SW 1271 (cell line): ENCODE data around the gene PAM16.

ENCODE experiments used
- DNase-seq, 2 experiments: peaks; one replicate each; lab custom pipeline; 2025; lab: John Stamatoyannopoulos, UW

Gene PAM16

DNA sequence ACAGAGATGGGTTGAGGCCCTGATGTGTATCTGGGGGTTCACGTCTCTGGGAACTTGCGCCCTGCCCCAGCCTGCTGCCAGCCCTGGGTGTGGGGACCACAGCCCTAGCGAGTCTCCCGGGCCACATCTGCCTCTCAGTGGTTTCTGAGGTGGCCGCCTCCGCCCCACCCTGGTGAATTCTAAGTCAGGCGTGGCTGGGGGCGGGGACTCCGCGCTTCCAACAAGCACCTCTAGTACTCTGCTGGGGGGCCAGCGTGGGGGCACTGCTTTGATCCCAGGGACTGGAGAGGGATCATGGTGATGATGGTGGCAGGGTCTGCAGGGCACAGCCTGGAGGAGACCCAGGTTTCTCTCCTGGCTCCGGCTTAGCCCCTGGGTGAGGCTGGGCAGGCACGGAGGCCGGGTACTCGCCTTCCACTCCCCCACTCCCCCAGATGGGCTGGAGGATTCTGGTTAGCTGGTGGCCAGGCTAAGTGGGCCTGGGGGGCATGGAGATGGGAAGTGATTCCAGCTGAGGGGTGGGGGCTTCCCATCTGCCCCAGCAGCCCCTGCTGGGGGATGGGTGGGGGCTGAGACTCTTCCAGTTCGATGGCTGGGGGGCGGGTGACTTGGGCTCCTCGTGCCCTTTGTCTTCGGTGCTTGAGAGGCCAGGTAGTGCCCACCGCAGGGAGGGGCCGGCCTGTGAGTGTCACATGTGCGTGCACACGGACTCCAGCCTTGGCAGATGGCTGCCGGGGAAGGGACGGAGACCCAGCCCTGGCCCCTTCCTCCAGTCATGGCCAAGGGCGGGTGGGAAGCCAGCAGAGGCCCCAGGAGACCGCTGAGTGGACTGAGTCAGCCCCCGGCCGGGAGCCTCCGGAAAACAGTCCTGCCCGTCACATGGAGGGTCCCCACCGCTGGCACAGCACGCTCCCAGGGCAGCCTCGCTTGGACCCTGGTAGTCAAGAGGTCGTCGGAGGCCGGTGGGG is 31.4 kb downstream of the PAM16 start:
- no peak for DNase-seq

DNA sequence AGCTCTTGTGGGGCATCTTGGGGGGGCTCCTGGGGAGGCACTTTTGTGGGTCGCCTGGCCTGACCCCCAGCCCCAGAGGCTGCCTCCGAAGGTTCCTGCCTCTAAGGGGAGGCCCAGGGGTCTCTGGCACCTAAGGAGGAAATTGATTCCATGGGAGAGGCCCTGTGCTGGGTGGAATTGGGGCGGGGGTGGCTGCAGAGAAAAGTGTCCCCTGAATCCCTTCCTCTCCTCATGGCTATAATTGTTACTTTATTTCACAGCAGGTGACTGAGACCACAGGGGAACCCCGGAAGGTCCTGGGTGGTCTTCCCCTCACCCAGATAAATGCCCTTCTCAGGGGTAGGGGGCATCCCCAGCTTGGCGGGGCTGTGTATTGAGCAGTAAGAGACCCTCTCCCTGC is 32.2 kb downstream of the PAM16 start:
- no peak for DNase-seq

- no peak for DNase-seq
Observed at GRCh38 chr16:4318451-4318910, 32.6 kb downstream of the PAM16 start.

DNA sequence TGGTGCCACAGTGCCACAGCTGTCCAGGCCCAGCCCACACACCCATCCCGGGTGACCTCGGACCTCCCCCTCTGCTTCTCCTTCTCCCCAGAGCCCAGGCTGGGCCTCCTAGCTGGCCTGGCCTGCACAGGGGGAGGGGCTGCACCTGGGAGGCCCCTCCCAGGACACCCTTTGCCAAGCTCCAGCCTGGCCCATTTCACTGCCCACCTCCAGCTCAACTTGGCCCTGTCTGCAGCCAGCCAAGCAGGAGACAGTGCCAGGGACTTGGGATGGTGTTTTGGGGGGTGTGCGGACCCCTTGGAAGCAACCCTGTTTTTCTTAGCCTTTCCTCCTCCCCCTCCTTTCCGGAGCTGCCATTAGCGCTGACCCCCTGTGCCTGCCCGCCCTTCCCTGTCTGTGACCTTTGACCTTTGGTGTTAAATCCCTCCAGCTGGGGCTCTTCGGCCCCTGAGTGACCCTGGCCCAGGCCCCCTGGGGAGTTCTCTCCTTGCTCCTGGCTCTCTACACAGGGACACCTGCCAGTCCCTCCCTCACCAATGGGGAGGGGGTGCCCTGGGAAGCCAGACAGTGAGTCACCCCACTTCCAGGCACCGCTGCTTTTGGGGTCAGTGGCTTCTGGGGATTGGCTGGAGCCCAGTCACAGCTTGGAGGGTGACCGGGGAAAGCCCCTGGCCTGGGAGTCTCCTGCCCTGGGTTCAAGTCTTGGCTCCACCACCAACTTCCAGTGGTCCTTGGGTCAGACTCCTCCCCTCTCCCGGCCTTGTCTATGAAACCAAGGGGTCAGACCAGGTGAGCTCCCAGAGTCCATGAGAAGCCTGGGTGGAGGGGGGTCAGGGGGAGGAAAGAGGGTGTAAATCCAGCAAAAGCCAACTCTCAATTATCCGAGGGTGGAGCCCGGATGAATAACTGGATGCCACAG is 33.3 kb downstream of the PAM16 start:
- DNase-seq, result peak in 1 of 2 experiments; percentile 37

DNA sequence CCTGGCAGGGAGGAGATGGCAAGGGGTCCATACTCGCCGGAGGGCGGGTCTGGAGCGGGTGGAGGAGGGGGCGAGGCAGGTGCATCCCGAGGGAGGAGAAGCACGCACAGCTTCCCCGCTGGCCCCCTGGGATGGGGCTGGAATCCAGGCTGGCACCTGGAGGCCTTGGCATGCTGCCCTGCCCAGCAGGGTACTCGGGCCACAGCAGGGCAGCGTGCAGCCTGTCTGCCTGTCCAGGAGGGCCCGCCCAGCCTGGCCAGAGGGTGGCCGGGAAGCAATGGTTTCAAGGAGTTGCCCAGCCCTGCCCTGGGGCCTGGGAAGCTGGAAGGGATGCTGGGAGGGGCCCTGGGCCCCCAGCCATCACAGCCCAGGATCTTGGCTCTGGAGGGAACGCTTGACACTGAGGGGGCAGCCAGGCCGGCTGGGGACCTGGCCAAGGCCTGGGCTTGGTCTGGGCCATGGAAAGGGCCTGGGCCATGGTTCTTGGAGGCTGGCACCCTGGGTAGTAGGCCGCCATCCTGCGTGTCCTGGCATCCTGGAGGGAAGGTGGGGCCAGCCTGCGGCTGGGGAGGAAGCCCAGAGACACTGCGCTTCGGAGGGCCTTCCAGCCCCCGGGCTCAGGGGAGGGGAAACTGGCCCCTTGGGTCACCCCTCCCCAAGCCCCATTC is 34.1 kb downstream of the PAM16 start:
- peak in 1 of 2 experiments; percentile 68 for DNase-seq

DNA sequence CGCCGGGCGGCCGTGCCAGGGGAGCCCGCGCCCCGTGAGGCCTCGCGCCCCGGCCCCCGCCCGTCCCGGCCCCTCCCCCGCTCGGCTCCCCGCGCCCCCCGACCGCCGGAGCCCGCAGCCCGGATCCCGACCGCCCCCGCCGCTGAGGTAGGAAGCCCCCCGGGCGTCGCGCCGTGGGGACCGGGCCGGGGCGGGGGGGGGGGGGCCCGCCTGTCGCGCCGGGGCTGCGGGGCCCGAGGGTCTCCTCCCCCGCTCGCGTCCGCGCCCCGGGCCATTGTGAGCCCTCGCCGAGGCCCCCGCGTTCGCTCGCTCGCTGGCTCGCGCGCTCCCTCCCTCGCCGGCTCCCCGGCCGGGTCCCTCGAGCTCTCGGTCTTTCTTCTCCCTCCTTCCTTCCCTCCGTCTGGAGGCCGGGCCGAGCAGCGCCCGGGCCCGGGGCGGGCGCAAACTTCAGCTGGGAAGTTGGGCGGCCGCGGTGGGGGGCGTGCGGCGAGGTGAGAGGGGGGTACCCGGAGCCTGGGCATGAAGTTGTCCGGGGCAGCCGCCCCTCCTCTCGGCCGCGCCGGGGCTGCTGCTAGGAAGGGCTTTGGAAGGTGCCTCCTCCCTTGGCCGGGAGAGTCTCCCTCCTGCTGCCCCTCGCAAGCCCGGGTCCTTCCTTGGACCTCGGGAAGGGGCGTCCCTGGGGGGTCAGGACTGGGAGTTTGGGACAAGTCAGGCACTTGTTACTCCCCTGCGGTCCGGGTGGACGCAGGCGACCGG is 34.8 kb downstream of the PAM16 start:
- DNase-seq, result no peak

DNA sequence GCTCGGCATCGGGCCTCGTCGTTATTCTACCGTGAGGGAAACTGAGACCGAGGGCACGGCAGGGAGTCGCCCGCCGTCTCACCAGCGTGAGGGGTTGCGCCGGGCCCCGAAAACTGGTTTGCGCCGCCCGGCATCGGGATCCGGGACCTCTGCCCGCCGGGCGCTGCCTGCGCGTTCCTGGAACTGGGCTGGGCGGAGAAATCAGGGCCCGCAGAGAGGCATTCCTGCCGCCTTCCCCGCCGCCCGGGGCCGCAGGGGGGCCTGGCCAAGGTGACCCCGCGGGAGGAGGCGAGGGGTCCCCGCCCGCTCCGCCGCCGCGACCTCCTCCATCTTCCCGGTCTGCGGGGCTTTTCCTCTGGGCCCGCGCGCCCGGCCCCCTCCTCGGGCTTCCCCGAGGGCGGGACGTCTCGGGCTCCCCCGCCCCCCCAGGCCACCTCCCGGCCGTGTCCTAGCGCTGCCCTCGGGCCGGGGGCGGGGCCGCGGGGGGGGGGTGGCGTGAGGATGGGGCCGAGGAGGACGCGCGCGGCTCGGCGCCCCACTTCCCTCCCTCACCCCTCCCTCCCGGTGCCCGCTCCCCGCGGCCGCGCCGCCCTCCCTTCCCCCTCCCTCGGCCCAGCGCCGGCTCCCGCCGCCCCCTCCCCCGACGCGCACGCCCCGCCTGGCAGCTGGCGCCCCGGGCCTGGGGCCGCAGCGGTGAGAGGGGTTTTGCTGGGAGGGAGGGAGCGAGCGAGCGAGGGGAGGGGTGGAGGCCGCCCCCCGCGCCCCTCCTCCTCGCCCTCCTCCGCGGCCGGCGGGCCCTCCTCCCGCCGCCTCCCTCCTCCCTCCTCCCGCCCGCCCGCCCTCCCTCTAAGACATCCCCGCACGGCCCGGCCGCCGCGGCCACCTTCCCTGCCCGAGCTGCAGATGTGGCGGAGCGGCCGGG is 35.7 kb downstream of the PAM16 start, which contains the start of gene GLIS2:
TSS of gene GLIS2 (plus strand) at position 882 of the 922 bp plus-strand sequence. CDS start 16,214 bp downstream, outside the sequence.
- peak in 1 of 2 experiments; percentile 62 for DNase-seq

DNA sequence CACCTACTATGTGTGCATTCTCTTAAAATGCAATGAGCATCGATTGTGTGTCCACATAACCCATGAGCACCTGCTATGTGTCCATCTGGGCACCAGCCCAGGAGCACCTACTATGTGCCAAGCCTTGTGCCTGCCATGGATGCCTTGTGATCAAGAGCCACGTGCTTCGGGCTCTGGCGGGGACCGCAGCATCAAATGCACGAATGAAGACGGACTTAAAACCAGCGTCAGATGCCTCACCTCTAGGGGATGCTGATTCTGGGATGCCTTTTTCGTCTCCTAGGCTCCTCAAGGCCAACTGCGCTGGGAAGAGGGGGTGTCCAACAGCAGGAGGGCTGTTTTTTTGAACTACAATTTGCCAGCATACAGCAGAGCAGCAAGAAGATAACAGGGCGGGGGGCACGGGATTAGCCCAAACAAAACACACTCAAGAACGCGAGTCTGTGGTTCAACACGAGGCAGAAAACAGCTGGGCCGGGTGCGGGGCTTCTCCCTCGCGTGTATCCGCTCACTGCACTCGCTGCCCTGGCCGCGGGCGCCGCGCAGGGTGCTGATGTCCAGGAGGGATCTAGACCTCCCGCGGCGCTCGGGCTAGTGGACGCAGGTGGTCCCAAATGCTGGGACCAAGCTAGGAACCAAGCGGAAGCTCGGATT is 36.5 kb downstream of the PAM16 start:
- DNase-seq, result no peak

DNA sequence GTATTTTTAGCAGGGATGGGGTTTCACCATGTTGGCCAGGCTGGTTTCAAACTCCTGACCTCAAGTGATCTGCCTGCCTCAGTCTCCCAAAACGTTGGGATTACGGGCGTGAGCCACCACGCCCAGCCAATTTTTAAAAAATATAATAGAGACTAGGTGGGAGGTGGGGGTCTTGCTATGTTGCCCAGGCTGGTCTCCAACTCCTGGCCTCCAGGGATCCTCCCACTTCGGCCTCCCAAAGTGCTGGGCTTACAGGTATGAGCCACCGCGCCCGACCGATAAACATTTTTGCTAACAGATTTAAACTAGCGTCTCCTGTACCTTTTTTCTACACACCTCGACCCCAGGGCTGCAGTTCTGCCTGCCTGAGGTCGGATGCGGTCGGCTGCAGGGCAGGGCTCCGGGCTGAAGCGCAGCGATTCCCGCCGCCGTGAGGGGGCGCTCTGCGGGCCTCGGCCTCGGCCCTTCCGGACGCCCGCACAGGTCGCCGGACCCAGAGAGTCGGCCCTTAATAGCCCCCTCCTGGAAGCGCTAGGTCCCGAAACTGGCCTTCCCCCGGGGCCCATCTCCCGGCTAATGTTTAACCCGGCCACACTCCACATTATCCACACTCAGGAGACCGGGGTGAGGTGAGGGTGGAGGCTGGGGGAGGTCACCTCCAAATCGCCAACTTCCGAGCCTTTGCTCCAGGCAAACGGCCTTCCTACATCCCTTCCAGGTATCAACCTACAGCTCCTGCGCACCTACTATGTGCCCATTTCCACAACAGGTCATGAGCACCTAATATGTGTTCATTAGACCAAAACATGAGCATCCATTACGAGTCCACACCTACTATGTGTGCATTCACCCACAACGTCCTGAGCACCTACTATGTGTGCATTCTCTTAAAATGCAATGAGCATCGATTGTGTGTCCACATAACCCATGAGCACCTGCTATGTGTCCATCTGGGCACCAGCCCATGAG is 37.3 kb downstream of the PAM16 start:
- no peak for DNase-seq

- peak in 1 of 2 experiments; percentile 12 for DNase-seq
Observed at GRCh38 chr16:4309833-4310266, 41.3 kb downstream of the PAM16 start.

GRCh38 chr16:4309102-4309832 is 41.9 kb downstream of the PAM16 start:
- DNase-seq, result no peak

DNA sequence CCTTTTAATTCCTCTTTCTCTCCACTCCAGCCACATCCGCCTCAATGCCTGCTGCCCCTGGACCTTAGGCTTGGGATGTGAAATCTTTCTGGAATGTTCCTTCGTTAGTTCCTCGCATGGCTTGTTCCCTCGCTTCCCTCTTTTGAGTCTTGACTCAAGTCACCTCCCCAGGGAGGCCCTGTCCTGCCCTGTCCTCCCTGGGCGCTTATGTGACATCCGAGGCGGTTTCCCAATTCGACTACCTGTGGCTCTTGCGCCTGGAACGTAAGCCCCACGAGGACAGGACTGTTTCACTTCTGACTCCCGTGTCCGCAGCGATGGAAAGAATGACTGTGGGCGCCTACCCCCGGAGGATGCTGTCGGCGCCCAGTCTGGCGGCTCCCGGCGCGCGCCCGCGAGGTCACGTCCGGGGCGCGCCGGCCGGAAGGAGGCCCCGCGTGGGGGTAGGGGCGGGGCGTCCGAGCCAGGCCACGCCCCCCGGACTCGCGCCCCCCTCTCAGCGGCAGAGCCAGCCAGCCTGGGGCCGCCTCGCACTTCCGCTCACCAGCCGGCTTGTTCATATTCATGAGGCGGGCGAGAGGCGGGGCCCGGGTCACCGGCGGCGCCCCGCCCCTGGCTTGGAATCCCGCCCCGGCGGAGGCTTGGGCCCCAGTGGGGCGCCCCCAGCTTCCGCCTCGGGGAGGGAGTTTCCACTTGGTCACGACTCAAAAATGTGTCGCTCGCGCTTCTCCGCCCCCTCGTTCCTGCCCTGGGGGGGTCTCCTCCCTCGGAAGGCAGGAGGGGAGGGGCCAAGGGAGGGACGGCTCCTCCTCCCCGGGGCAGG is 43.7 kb downstream of the PAM16 start:
- DNase-seq, result peak; percentile 75 to 85

DNA sequence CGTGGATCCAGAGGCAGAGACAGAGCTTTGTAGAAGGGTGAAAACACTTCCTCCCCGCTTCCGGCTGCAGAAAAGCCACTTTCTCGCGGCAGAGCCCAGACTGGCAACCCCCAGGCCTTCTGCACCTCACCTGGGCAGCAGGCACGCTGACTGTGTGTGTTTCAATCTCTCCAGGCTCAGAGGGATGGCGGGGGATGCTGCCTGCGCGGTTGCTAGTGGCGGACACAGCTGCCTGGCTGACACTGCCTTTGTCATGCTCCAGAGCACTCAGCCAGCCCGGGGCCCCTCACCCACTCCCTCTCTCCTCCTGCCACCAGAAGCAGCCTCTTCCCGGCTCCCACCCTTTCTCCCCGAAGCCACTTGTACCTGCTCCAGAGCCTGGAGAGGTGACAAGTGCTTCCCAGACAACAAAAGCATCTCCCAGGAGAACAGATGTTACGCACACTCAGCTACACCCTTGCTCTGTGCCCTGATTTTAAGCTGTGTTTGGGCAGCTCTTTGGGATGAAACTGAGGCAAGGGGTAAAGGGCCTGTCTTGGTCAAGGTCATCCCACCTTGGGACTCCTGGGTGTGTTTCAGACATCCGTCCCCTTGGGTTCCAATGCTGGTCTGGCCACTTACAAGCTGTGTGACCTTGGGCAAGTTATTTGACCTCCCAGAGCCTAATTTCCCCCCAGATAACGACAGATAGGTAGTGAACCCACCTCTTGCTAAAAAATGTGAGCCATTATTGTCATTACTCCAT is 44.5 kb downstream of the PAM16 start:
- DNase-seq, result no peak

GRCh38 chr16:4303973-4304372 is 47.1 kb downstream of the PAM16 start:
- DNase-seq, result no peak

- DNase-seq, result no peak
Observed at GRCh38 chr16:4301968-4302367, 49.2 kb downstream of the PAM16 start.

DNA sequence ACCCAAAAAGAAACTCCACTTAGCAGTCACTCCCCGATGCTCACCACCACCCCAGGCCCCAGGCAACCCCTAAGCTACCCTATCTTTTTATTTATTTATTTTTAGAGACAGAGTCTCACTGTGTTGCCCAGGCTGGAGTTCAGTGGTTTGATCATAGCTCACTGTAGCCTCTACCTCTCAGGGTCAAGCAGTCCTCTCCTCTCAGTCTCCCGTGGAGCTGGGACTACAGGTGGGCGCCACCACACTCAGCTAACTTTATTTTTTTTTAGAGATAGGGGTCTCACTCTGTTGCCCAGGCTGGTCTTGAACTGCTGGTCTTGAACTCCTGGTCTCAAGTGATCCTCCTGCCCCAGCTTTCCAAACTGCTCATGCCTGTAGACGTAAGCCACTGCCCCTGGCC is 49.9 kb downstream of the PAM16 start:
- DNase-seq, result no peak
